SK-N-SH treated with all-trans-retinoic acid at 6 μM for 48 hours (cell line): ENCODE results near the gene AMN.
"Not testable (repeated sequence)": the region's sequence is repeated elsewhere in the genome, so short reads cannot be mapped to it uniquely, and the experiment has no call there.

Experiments
- ATAC-seq: fragments of 200-7000 bp; cut with Tn5 transposase; 3 replicates; pipeline ENCODE4 v1.9.1; 2020; ENCODE audit warnings: mild to moderate bottlenecking, moderate library complexity
- ARNTL ChIP-seq: fragments of 450-650 bp; formaldehyde crosslinking; IDR thresholded peaks from 2 replicates; pipeline ENCODE4 v1.5.0; 2020; ENCODE audit warnings: low read depth, mild to moderate bottlenecking, moderate library complexity, borderline replicate concordance
- CREB5 ChIP-seq: fragments of 250-450 bp; sonication (Bioruptor Pico); IDR thresholded peaks from 2 replicates; pipeline ENCODE4 v1.5.1; 2020; ENCODE audit warnings: low read depth, mild to moderate bottlenecking, moderate library complexity
- CSDC2 ChIP-seq: fragments of 250-450 bp; sonication (Bioruptor Pico); IDR thresholded peaks from 2 replicates; pipeline ENCODE4 v1.5.0; 2020; ENCODE audit warnings: mild to moderate bottlenecking, moderate library complexity
- ESRRG ChIP-seq: fragments of 250-450 bp; sonication (Bioruptor Pico); IDR thresholded peaks from 2 replicates; pipeline ENCODE4 v1.6.1; 2021; ENCODE audit warnings: mild to moderate bottlenecking
- GLIS3 ChIP-seq: fragments of 250-450 bp; sonication (Bioruptor Pico); IDR thresholded peaks from 2 replicates; pipeline ENCODE4 v1.5.0; 2020; ENCODE audit warnings: mild to moderate bottlenecking, moderate library complexity
- ISL1 ChIP-seq: fragments of 250-450 bp; sonication (Bioruptor Pico); IDR thresholded peaks from 2 replicates; pipeline ENCODE4 v2.1.2; 2022; ENCODE audit warnings: mild to moderate bottlenecking, moderate library complexity
- OSR1 ChIP-seq: fragments of 250-450 bp; sonication (Bioruptor Pico); IDR thresholded peaks from 2 replicates; pipeline ENCODE4 v1.8.0; 2022; ENCODE audit warnings: moderate library complexity, mild to moderate bottlenecking, inconsistent platforms
- PPARA ChIP-seq: fragments of 250-450 bp; sonication (Bioruptor Pico); IDR thresholded peaks from 2 replicates; pipeline ENCODE4 v1.5.0; 2020; ENCODE audit warnings: mild to moderate bottlenecking, borderline replicate concordance
- RARB ChIP-seq: fragments of 250-450 bp; sonication (Bioruptor Pico); IDR thresholded peaks from 2 replicates; pipeline ENCODE4 v1.8.0; 2021; ENCODE audit warnings: mild to moderate bottlenecking, moderate library complexity
- SNAI2 ChIP-seq: fragments of 250-450 bp; sonication (Bioruptor Pico); IDR thresholded peaks from 2 replicates; pipeline ENCODE4 v1.5.0; 2020; ENCODE audit warnings: mild to moderate bottlenecking, moderate library complexity
- TCF4 ChIP-seq: fragments of 250-450 bp; sonication (Bioruptor Pico); IDR thresholded peaks from 2 replicates; pipeline ENCODE4 v1.8.0; 2021; ENCODE audit warnings: mild to moderate bottlenecking, moderate library complexity, borderline replicate concordance
- TOX ChIP-seq: fragments of 250-450 bp; sonication (Bioruptor Pico); IDR thresholded peaks from 2 replicates; pipeline ENCODE4 v1.8.0; 2021; ENCODE audit warnings: mild to moderate bottlenecking, moderate library complexity, borderline replicate concordance
- ZC3H10 ChIP-seq: fragments of 250-450 bp; sonication (Bioruptor Pico); IDR thresholded peaks from 2 replicates; pipeline ENCODE4 v1.5.1; 2021; ENCODE audit warnings: mild to moderate bottlenecking, moderate library complexity
- ZFP3 ChIP-seq: fragments of 250-450 bp; sonication (Bioruptor Pico); IDR thresholded peaks from 2 replicates; pipeline ENCODE4 v1.5.0; 2020; ENCODE audit warnings: mild to moderate bottlenecking, moderate library complexity
- ZFP30 ChIP-seq: fragments of 450-650 bp; formaldehyde crosslinking; IDR thresholded peaks from 2 replicates; pipeline ENCODE4 v1.5.0; 2022; ENCODE audit warnings: mild to moderate bottlenecking, moderate library complexity
- ZNF565 ChIP-seq: fragments of 450-650 bp; formaldehyde crosslinking; conservative IDR thresholded peaks from 2 replicates; pipeline ENCODE4 v1.5.0; 2020; ENCODE audit warnings: low read depth, mild to moderate bottlenecking, moderate library complexity
- ZNF70 ChIP-seq: fragments of 450-650 bp; formaldehyde crosslinking; IDR thresholded peaks from 2 replicates; pipeline ENCODE4 v1.5.0; 2020; ENCODE audit warnings: mild to moderate bottlenecking, moderate library complexity
- ZNF8 ChIP-seq: fragments of 450-650 bp; formaldehyde crosslinking; IDR thresholded peaks from 2 replicates; pipeline ENCODE4 v1.5.0; 2020; ENCODE audit warnings: mild to moderate bottlenecking, moderate library complexity
- TF ChIP-seq, protein P1 (sequence below): fragments of 250-450 bp; sonication (Bioruptor Pico); IDR thresholded peaks from 2 replicates; pipeline ENCODE4 v1.5.1; 2021; ENCODE audit warnings: mild to moderate bottlenecking, moderate library complexity
- TF ChIP-seq, protein P2 (sequence below): fragments of 250-450 bp; sonication (Bioruptor Pico); IDR thresholded peaks from 2 replicates; pipeline ENCODE4 v1.8.0; 2020; ENCODE audit warnings: mild to moderate bottlenecking, moderate library complexity, borderline replicate concordance

AMN gene

DNA sequence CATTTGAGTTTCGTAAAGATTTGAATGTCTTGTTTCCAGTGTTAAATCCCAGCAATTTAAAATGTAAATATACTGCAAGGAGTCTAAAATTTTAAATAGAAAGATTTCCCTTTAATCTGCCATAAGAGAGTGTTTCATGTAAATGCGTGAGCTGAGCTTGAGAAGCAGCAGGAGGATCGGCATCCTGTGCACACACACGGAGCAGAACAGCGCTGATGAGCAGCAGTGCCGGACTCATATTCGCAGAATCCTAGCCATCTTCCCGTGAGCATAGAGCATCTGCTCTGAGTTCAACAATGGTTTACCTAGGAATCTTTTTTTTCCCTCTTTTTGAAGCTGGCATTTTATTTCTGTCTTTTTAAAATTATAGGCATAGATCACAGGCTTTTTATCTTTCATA is 29.8 kb upstream of the AMN start:
- no peak for ATAC-seq
- no peak for TF ChIP-seq ESRRG (CRISPR knock-in tag)
- TF ChIP-seq, protein P1, sequence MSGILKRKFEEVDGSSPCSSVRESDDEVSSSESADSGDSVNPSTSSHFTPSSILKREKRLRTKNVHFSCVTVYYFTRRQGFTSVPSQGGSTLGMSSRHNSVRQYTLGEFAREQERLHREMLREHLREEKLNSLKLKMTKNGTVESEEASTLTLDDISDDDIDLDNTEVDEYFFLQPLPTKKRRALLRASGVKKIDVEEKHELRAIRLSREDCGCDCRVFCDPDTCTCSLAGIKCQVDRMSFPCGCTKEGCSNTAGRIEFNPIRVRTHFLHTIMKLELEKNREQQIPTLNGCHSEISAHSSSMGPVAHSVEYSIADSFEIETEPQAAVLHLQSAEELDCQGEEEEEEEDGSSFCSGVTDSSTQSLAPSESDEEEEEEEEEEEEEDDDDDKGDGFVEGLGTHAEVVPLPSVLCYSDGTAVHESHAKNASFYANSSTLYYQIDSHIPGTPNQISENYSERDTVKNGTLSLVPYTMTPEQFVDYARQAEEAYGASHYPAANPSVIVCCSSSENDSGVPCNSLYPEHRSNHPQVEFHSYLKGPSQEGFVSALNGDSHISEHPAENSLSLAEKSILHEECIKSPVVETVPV: no peak
- TF ChIP-seq RARB (CRISPR knock-in tag): no peak
- no peak for TF ChIP-seq ZNF565
- no peak for TF ChIP-seq ZFP3 (CRISPR knock-in tag)
- no peak for TF ChIP-seq CSDC2 (CRISPR knock-in tag)
- TF ChIP-seq CREB5 (CRISPR knock-in tag): no peak
- no peak for TF ChIP-seq ARNTL (CRISPR knock-in tag)
- no peak for TF ChIP-seq ZC3H10

GRCh38 chr14:102893452-102893851 is 29.0 kb upstream of the AMN start:
- no peak for ATAC-seq
- no peak for TF ChIP-seq SNAI2 (CRISPR knock-in tag)
- TF ChIP-seq OSR1 (CRISPR knock-in tag): no peak
- no peak for TF ChIP-seq ZFP30 (CRISPR knock-in tag)
- no peak for TF ChIP-seq ZC3H10
- TF ChIP-seq, protein P1: no peak
- TF ChIP-seq PPARA (CRISPR knock-in tag): no peak
- no peak for TF ChIP-seq ARNTL (CRISPR knock-in tag)
- TF ChIP-seq, protein P2, sequence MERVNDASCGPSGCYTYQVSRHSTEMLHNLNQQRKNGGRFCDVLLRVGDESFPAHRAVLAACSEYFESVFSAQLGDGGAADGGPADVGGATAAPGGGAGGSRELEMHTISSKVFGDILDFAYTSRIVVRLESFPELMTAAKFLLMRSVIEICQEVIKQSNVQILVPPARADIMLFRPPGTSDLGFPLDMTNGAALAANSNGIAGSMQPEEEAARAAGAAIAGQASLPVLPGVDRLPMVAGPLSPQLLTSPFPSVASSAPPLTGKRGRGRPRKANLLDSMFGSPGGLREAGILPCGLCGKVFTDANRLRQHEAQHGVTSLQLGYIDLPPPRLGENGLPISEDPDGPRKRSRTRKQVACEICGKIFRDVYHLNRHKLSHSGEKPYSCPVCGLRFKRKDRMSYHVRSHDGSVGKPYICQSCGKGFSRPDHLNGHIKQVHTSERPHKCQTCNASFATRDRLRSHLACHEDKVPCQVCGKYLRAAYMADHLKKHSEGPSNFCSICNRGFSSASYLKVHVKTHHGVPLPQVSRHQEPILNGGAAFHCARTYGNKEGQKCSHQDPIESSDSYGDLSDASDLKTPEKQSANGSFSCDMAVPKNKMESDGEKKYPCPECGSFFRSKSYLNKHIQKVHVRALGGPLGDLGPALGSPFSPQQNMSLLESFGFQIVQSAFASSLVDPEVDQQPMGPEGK (CRISPR knock-in tag): no peak
- no peak for TF ChIP-seq GLIS3
- TF ChIP-seq ISL1: no peak
- TF ChIP-seq RARB (CRISPR knock-in tag): no peak
- no peak for TF ChIP-seq ZNF8
- no peak for TF ChIP-seq CSDC2 (CRISPR knock-in tag)
- no peak for TF ChIP-seq TOX (CRISPR knock-in tag)
- TF ChIP-seq ZNF565: no peak
- TF ChIP-seq TCF4: no peak
- no peak for TF ChIP-seq ESRRG (CRISPR knock-in tag)

GRCh38 chr14:102896735-102897134 is 25.7 kb upstream of the AMN start:
- not testable (repeated sequence) for ATAC-seq

DNA sequence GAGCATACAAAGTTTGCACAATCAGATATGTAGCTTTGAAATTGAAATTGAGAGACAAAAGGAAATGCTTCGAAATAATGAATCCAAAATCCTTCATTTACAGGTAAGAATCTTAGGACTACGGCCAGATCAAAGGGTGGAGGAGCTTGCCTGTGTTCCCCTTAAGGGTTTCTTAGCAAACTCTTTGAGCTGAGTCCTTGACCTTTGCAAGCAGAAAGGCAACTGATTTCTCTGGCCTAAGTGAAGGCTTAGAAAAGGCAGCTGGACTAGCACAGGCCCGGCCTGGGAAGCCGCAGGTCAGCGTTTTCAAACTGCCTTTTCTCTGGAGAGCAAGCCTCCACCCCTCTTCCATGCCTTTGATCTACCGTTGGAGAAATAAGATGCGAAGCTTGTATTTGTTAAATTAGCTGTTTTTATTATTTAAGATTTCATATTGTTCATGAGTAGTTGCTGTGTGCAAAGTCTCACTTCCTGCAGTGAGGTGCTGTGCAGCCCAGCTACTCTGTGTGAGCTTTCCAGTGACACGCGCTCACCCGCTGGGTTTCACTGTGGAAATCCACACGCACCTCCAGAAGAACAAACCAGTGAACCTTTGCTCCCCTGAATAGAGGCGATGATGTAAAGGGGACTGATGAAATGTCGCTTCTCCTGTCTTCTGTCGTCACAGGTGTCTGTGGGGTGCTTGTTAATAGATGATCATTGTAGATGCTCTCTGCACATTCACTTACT is 25.0 kb upstream of the AMN start:
- TF ChIP-seq ARNTL (CRISPR knock-in tag) (no peak), RARB (CRISPR knock-in tag) (no peak), ZC3H10 (no peak), ESRRG (CRISPR knock-in tag) (no peak), CSDC2 (CRISPR knock-in tag) (no peak), ZNF70 (CRISPR knock-in tag) (no peak), TCF4 (no peak), GLIS3 (no peak), TOX (CRISPR knock-in tag) (no peak)
- TF ChIP-seq, protein P2 (CRISPR knock-in tag): no peak
- ATAC-seq: no peak
